HepG2 (cell line): ENCODE measurements around the gene PARP15. TPM values are rescaled to one million over a fixed set of nuclear protein-coding genes. Genes with fewer than 3 reads are reported as not detected.

Source experiments
- BORCS8-MEF2B ChIP-seq: sonication (generic); formaldehyde crosslinking; IDR thresholded peaks from 2 replicates; pipeline ENCODE4 v1.8.0; 2022; ENCODE audit warnings: mild to moderate bottlenecking, missing genetic modification reagents
- ETV6 ChIP-seq: sonication (generic); formaldehyde crosslinking; conservative IDR thresholded peaks from 2 replicates; pipeline ENCODE4 v1.4.0; 2020; ENCODE audit warnings: missing genetic modification reagents
- FOXA1 ChIP-seq, 2 experiments: fragments of 450-650 bp in 1 of 2; sonication (generic) in 1 of 2; formaldehyde crosslinking in 1 of 2; IDR thresholded peaks; 2 replicates each; pipeline versions ENCODE4 v1.4.0 to v1.6.1; 2016 to 2020; ENCODE audit warnings: missing genetic modification reagents in 1 of 2
- KDM5A ChIP-seq: fragments of 200-600 bp; sonication (generic); IDR thresholded peaks from 2 replicates; pipeline ENCODE4 v1.7.0; 2018; ENCODE audit warnings: antibody characterized with exemption, mild to moderate bottlenecking, low read length, borderline replicate concordance
- KMT2B ChIP-seq: IDR thresholded peaks from 2 replicates; pipeline ENCODE4 v1.6.1; 2016; ENCODE audit warnings: missing genetic modification reagents, missing compliant biosample characterization
- NFE2 ChIP-seq: sonication (generic); formaldehyde crosslinking; IDR thresholded peaks from 2 replicates; pipeline ENCODE4 v1.4.0; 2020; ENCODE audit warnings: missing genetic modification reagents
- NPAS2 ChIP-seq: sonication (generic); formaldehyde crosslinking; IDR thresholded peaks from 2 replicates; pipeline ENCODE4 v1.8.0; 2022; ENCODE audit warnings: mild to moderate bottlenecking, missing genetic modification reagents, borderline replicate concordance
- RARA ChIP-seq: IDR thresholded peaks from 2 replicates; pipeline ENCODE4 v1.6.1; 2016; ENCODE audit warnings: missing genetic modification reagents, missing compliant biosample characterization
- SNAI1 ChIP-seq: sonication (generic); formaldehyde crosslinking; IDR thresholded peaks from 2 replicates; pipeline ENCODE4 v1.5.0; 2020; ENCODE audit warnings: mild to moderate bottlenecking, missing genetic modification reagents, borderline replicate concordance
- SOX13 ChIP-seq, 3 experiments: fragments of 450-650 bp in 1 of 3; sonication (generic) in 1 of 3; formaldehyde crosslinking in 1 of 3; IDR thresholded peaks in 2 of 3; conservative IDR thresholded peaks in 1 of 3; 2 replicates each; pipeline versions ENCODE4 v1.5.0 to v1.6.1; 2016 to 2020; ENCODE audit warnings: antibody characterized with exemption in 1 of 3, mild to moderate bottlenecking in 1 of 3, missing compliant biosample characterization in 1 of 3, missing genetic modification reagents in 1 of 3, moderate library complexity in 1 of 3
- SRF ChIP-seq: IDR thresholded peaks from 2 replicates; pipeline ENCODE4 v1.6.1; 2011; ENCODE audit warnings: mild to moderate bottlenecking, low read depth, low read length, moderate library complexity
- ZNF30 ChIP-seq: sonication (generic); formaldehyde crosslinking; IDR thresholded peaks from 2 replicates; pipeline ENCODE4 v1.5.0; 2020; ENCODE audit warnings: mild to moderate bottlenecking, missing genetic modification reagents
- ZNF317 ChIP-seq: sonication (generic); formaldehyde crosslinking; IDR thresholded peaks from 2 replicates; pipeline ENCODE4 v1.5.0; 2020; ENCODE audit warnings: mild to moderate bottlenecking, missing genetic modification reagents
- polyA plus RNA-seq, 8 experiments: library from polyadenylated mRNA; depleted of rRNA in 3 of 8; stranded (reverse) in 7 of 8; unstranded in 1 of 8; fragments of >200 nt; fragmentation: Illumina TruSeq in 4 of 8; extraction: Trizol in 4 of 8; gene quantifications; 2 replicates each; pipeline versions ENCODE4 v1.2.1 to v1.2.3, GENCODE V29; 2011 to 2016; ENCODE audit warnings: low read depth in 4 of 8, missing spikeins in 1 of 8, mixed read lengths in 1 of 8; ENCODE audit not compliant: insufficient read depth in 1 of 8
- total RNA-seq, 5 experiments: library from RNA; depleted of rRNA; stranded (reverse); fragments of >200 nt; fragmentation: Illumina TruSeq; extraction: Trizol; gene quantifications; 2 replicates each; pipeline ENCODE4 v1.2.3, GENCODE V29; 2016; ENCODE audit warnings: low read depth in 1 of 5
- TF ChIP-seq, protein P1 (sequence below): sonication (generic); formaldehyde crosslinking; IDR thresholded peaks from 2 replicates; pipeline ENCODE4 v1.4.0; 2020; ENCODE audit warnings: missing genetic modification reagents, borderline replicate concordance
- TF ChIP-seq, protein P2 (sequence below): sonication (generic); formaldehyde crosslinking; conservative IDR thresholded peaks from 2 replicates; pipeline ENCODE4 v1.4.0; 2020; ENCODE audit warnings: missing genetic modification reagents
- TF ChIP-seq, protein P3 (sequence below): IDR thresholded peaks from 2 replicates; pipeline ENCODE4 v1.6.1; 2012; ENCODE audit warnings: low read length, improper control_type of control experiment
- TF ChIP-seq, protein P4 (sequence below): sonication (generic); formaldehyde crosslinking; IDR thresholded peaks from 2 replicates; pipeline ENCODE4 v1.4.0; 2020; ENCODE audit warnings: missing genetic modification reagents
- TF ChIP-seq, protein P5 (sequence below): fragments of 450-650 bp; IDR thresholded peaks from 2 replicates; pipeline ENCODE4 v1.6.1; 2017; ENCODE audit warnings: mild to moderate bottlenecking

Gene PARP15
- total and polyA plus RNA-seq, 2 of the 13 experiments (the other 11 are each of a cell fraction or from before 2014, with no cell fraction given): 0.02 TPM; not detected in 1

DNA sequence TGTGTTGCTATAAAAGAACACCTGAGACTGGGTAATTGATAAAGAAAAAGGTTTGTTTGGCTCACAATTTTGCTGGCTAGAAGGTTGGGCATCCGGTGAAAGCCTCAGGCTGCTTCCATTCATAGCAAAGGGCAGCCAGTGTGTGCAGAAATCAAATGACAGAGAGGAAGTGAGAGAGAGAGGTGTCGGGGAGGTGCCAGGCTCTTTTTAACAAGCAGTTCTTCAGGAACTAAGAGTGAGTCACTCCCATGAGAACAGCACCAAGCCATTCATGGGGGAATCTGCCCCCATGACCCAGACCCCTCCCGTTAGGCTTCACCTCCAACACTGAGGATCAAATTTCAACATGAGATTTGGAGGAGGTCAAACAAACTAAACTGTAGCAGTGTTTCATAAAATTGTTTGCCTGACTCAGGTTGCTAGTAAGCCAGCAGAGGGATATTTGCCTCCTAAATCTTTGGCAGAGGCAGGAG, 4.5 kb upstream of the PARP15 start (continued):
- TF ChIP-seq, protein P1, sequence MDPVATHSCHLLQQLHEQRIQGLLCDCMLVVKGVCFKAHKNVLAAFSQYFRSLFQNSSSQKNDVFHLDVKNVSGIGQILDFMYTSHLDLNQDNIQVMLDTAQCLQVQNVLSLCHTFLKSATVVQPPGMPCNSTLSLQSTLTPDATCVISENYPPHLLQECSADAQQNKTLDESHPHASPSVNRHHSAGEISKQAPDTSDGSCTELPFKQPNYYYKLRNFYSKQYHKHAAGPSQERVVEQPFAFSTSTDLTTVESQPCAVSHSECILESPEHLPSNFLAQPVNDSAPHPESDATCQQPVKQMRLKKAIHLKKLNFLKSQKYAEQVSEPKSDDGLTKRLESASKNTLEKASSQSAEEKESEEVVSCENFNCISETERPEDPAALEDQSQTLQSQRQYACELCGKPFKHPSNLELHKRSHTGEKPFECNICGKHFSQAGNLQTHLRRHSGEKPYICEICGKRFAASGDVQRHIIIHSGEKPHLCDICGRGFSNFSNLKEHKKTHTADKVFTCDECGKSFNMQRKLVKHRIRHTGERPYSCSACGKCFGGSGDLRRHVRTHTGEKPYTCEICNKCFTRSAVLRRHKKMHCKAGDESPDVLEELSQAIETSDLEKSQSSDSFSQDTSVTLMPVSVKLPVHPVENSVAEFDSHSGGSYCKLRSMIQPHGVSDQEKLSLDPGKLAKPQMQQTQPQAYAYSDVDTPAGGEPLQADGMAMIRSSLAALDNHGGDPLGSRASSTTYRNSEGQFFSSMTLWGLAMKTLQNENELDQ (CRISPR knock-in tag): no peak
- no peak for TF ChIP-seq SRF
- no peak for TF ChIP-seq KDM5A
- TF ChIP-seq SOX13 (IDR thresholded peaks at IDR 0.05): no peak
- TF ChIP-seq SOX13 (CRISPR knock-in tag; conservative IDR thresholded peaks at IDR 0.05 in 1 of 2, IDR thresholded peaks at IDR 0.05 in 1 of 2): peak in 1 of 2 experiments; percentile 74; a peak in 2 of 4 replicates
- TF ChIP-seq, protein P2, sequence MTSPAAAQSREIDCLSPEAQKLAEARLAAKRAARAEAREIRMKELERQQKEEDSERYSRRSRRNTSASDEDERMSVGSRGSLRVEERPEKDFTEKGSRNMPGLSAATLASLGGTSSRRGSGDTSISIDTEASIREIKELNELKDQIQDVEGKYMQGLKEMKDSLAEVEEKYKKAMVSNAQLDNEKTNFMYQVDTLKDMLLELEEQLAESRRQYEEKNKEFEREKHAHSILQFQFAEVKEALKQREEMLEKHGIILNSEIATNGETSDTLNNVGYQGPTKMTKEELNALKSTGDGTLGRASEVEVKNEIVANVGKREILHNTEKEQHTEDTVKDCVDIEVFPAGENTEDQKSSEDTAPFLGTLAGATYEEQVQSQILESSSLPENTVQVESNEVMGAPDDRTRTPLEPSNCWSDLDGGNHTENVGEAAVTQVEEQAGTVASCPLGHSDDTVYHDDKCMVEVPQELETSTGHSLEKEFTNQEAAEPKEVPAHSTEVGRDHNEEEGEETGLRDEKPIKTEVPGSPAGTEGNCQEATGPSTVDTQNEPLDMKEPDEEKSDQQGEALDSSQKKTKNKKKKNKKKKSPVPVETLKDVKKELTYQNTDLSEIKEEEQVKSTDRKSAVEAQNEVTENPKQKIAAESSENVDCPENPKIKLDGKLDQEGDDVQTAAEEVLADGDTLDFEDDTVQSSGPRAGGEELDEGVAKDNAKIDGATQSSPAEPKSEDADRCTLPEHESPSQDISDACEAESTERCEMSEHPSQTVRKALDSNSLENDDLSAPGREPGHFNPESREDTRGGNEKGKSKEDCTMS (CRISPR knock-in tag): no peak
- TF ChIP-seq, protein P3, sequence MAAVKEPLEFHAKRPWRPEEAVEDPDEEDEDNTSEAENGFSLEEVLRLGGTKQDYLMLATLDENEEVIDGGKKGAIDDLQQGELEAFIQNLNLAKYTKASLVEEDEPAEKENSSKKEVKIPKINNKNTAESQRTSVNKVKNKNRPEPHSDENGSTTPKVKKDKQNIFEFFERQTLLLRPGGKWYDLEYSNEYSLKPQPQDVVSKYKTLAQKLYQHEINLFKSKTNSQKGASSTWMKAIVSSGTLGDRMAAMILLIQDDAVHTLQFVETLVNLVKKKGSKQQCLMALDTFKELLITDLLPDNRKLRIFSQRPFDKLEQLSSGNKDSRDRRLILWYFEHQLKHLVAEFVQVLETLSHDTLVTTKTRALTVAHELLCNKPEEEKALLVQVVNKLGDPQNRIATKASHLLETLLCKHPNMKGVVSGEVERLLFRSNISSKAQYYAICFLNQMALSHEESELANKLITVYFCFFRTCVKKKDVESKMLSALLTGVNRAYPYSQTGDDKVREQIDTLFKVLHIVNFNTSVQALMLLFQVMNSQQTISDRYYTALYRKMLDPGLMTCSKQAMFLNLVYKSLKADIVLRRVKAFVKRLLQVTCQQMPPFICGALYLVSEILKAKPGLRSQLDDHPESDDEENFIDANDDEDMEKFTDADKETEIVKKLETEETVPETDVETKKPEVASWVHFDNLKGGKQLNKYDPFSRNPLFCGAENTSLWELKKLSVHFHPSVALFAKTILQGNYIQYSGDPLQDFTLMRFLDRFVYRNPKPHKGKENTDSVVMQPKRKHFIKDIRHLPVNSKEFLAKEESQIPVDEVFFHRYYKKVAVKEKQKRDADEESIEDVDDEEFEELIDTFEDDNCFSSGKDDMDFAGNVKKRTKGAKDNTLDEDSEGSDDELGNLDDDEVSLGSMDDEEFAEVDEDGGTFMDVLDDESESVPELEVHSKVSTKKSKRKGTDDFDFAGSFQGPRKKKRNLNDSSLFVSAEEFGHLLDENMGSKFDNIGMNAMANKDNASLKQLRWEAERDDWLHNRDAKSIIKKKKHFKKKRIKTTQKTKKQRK: no peak
- TF ChIP-seq KMT2B: no peak
- TF ChIP-seq SNAI1 (CRISPR knock-in tag): no peak
- TF ChIP-seq ZNF30 (CRISPR knock-in tag): no peak
- TF ChIP-seq FOXA1 (IDR thresholded peaks at IDR 0.05): no peak
- TF ChIP-seq FOXA1 (CRISPR knock-in tag; IDR thresholded peaks at IDR 0.05): peak; percentile 34; the same call in 1 of the 2 replicates
- no peak for TF ChIP-seq ZNF317 (CRISPR knock-in tag)
- TF ChIP-seq NPAS2 (CRISPR knock-in tag): no peak
- TF ChIP-seq NFE2 (CRISPR knock-in tag): no peak
- peak; percentile 86 for TF ChIP-seq RARA (CRISPR knock-in tag)
- TF ChIP-seq, protein P4, sequence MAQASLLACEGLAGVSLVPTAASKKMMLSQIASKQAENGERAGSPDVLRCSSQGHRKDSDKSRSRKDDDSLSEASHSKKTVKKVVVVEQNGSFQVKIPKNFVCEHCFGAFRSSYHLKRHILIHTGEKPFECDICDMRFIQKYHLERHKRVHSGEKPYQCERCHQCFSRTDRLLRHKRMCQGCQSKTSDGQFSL: no peak
- TF ChIP-seq, protein P5, sequence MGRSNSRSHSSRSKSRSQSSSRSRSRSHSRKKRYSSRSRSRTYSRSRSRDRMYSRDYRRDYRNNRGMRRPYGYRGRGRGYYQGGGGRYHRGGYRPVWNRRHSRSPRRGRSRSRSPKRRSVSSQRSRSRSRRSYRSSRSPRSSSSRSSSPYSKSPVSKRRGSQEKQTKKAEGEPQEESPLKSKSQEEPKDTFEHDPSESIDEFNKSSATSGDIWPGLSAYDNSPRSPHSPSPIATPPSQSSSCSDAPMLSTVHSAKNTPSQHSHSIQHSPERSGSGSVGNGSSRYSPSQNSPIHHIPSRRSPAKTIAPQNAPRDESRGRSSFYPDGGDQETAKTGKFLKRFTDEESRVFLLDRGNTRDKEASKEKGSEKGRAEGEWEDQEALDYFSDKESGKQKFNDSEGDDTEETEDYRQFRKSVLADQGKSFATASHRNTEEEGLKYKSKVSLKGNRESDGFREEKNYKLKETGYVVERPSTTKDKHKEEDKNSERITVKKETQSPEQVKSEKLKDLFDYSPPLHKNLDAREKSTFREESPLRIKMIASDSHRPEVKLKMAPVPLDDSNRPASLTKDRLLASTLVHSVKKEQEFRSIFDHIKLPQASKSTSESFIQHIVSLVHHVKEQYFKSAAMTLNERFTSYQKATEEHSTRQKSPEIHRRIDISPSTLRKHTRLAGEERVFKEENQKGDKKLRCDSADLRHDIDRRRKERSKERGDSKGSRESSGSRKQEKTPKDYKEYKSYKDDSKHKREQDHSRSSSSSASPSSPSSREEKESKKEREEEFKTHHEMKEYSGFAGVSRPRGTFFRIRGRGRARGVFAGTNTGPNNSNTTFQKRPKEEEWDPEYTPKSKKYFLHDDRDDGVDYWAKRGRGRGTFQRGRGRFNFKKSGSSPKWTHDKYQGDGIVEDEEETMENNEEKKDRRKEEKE: no peak
- no peak for TF ChIP-seq BORCS8-MEF2B (CRISPR knock-in tag)
- no peak for TF ChIP-seq ETV6 (CRISPR knock-in tag)
